Adrenal gland (tissue), 12 donors: ENCODE measurements around the gene UVRAG. TPM values are rescaled to one million over a fixed set of nuclear protein-coding genes. Genes with fewer than 3 reads are reported as not detected.

Experiments
- DNase-seq, 7 donors: peaks; one replicate each; pipeline ENCODE4 v3.0.0-alpha.2; 2019 to 2020
- H3K27ac ChIP-seq, 5 donors: fragments of 200-600 bp; sonication (generic) in 4 of 5; 1 replicate in 3 of 5; 2 replicates in 2 of 5; pipeline versions ENCODE4 v1.5.1 to v1.8.0; 2016 to 2020; ENCODE audit warnings: mild to moderate bottlenecking in 1 of 5
- H3K27me3 ChIP-seq: fragments of 200-600 bp; 2 replicates; pipeline ENCODE4 v1.8.0; 2021
- H3K36me3 ChIP-seq, 2 donors: fragments of 200-600 bp; replicated peaks in 1 of 2; 1 replicate in 1 of 2; 2 replicates in 1 of 2; pipeline versions ENCODE4 v1.5.1 to v1.8.0; 2018 to 2022
- H3K4me1 ChIP-seq, 2 donors: fragments of 200-600 bp; replicated peaks in 1 of 2; 1 replicate in 1 of 2; 2 replicates in 1 of 2; pipeline versions ENCODE4 v1.5.1 to v1.8.0; 2018 to 2021
- H3K4me3 ChIP-seq, 4 donors: fragments of 200-600 bp; sonication (generic) in 3 of 4; one replicate each; pipeline ENCODE4 v1.5.1; 2016 to 2018
- H3K9me3 ChIP-seq, 3 donors: fragments of 200-600 bp; sonication (generic) in 1 of 3; replicated peaks in 1 of 3; 1 replicate in 2 of 3; 2 replicates in 1 of 3; pipeline versions ENCODE4 v1.5.1 to v1.8.0; 2016 to 2021
- POLR2A ChIP-seq, 2 donors: fragments of 450-650 bp; IDR thresholded peaks; one replicate each; pipeline ENCODE4 v1.6.1; 2017; ENCODE audit warnings: antibody characterized with exemption in 2 of 2, mild to moderate bottlenecking in 2 of 2, moderate library complexity in 1 of 2
- WGBS, 4 donors: extraction: QIAGEN DNeasy Blood & Tissue Kit in 2 of 4; methylation state at CpG; one replicate each; pipeline versions ENCODE4 v1.1.5 to v1.1.7; 2013 to 2017; 5-methylcytosine and 5-hydroxymethylcytosine counted together
- intact Hi-C, 2 donors: fragments of 100-400 bp; cut with DNase I; formaldehyde crosslinking; loops; one replicate each; pipeline versions ENCODE4 v1.14.1 to v1.15.0; 2022 to 2023
- polyA plus RNA-seq, 3 donors: library from polyadenylated mRNA; stranded (reverse); fragments of 200-250 nt in 2 of 3; fragments of 350-450 nt in 1 of 3; fragmentation: Illumina TruSeq in 1 of 3; extraction: RNeasy Lipid Tissue Mini Kit (QIAGEN cat#74804) in 1 of 3; gene quantifications; one replicate each; pipeline ENCODE4 v1.2.3, GENCODE V29; 2013 to 2014
- total RNA-seq, 9 donors: library from RNA; depleted of rRNA in 4 of 9; stranded (reverse); fragments of >200 nt in 4 of 9; fragments of 120-200 nt in 1 of 9; fragmentation: NEBNext Ultra II Directional in 1 of 9; extraction: Animal tissue kit (Norgen Biotek cat#: 25700) in 1 of 9; gene quantifications; one replicate each; pipeline versions ENCODE4 v1.1.0 to v1.2.4, GENCODE V29; 2013 to 2023
- TF ChIP-seq, protein P1 (sequence below), 6 experiments: fragments of 450-650 bp in 4 of 6; fragments of 200-600 bp in 2 of 6; sonication (generic) in 1 of 6; IDR thresholded peaks; 1 replicate in 5 of 6; 2 replicates in 1 of 6; pipeline versions ENCODE4 v1.5.1 to v1.8.0; 2016 to 2021; ENCODE audit warnings: antibody characterized with exemption in 6 of 6, mild to moderate bottlenecking in 2 of 6, moderate library complexity in 1 of 6
- donor health status: healthy with polysubstance abuse.
- donor health status: Bipolar disorder and iron deficiency.
- donor health status: DM: yes; HTN: yes; CAD: no.
- donor health status: DM: no; HTN: no; CAD: no.
- donor health status: DM: no; HTN: no; CAD: no.
- donor health status: DM: yes; HTN: yes; CAD: no.

The UVRAG gene
- total and polyA plus RNA-seq, 12 donors, result 10.9 to 61.4 (median 28.5) TPM

- Histone ChIP-seq H3K27me3 (no peaks in the 10 kb centered on the region), H3K4me3 (no peak overlapping the region), H3K4me1 (peaks cover under 1 to 13% of the 10 kb centered on the region in 2 donors), H3K36me3 (no peaks in the 10 kb centered on the region), H3K27ac (peak overlapping the region in 1 of 5 donors; percentile 40), H3K9me3 (no peaks in the 10 kb centered on the region)
- peak in 1 of 7 donors; percentile 5 for DNase-seq
- TF ChIP-seq, protein P1, sequence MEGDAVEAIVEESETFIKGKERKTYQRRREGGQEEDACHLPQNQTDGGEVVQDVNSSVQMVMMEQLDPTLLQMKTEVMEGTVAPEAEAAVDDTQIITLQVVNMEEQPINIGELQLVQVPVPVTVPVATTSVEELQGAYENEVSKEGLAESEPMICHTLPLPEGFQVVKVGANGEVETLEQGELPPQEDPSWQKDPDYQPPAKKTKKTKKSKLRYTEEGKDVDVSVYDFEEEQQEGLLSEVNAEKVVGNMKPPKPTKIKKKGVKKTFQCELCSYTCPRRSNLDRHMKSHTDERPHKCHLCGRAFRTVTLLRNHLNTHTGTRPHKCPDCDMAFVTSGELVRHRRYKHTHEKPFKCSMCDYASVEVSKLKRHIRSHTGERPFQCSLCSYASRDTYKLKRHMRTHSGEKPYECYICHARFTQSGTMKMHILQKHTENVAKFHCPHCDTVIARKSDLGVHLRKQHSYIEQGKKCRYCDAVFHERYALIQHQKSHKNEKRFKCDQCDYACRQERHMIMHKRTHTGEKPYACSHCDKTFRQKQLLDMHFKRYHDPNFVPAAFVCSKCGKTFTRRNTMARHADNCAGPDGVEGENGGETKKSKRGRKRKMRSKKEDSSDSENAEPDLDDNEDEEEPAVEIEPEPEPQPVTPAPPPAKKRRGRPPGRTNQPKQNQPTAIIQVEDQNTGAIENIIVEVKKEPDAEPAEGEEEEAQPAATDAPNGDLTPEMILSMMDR (IDR thresholded peaks at IDR 0.05), result no peak
- TF ChIP-seq POLR2A (IDR thresholded peaks at IDR 0.05), result no peak
- intact Hi-C loops, result no loop called here
- 25 to 48% (median 38%) methylated on average over 2 of the region's 2 CpGs for WGBS, 4 donors
Measured at GRCh38 chr11:75919525-75919924, 104.5 kb downstream of the UVRAG start.

DNA sequence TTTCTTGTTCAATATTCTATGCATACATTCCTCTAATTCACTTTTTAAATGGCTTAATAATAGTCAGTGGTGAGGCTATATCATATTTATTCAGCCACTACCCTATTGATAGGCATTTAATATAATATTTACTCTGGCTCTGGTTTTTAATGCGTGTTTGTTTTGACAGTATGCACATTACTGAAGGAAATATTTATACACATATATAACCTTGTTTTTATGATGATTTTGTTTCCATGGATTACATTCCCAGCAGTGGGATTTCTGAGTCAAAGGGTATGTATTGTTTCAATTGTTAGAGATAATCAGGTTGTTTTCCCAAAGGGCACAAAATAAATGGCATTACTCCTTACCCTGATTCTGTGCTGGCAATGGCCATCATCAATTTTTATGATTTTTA is 105.8 kb downstream of the UVRAG start:
- no peak overlapping the region for H3K27ac ChIP-seq
- DNase-seq, result no peak
- H3K9me3 ChIP-seq, result no peaks in the 10 kb centered on the region
- no peaks in the 10 kb centered on the region for H3K36me3 ChIP-seq
- H3K4me1 ChIP-seq, result peaks cover 8 to 25% of the 10 kb centered on the region in 2 donors
- 87 to 98% (median 91%) methylated on average over 1 of the region's 1 CpG for WGBS, 4 donors
- no peak overlapping the region for H3K4me3 ChIP-seq
- intact Hi-C loops, result no loop called here
- no peaks in the 10 kb centered on the region for H3K27me3 ChIP-seq
- TF ChIP-seq, protein P1 (IDR thresholded peaks at IDR 0.05), result no peak
- TF ChIP-seq POLR2A (IDR thresholded peaks at IDR 0.05), result no peak

GRCh38 chr11:75921808-75922207 is 106.8 kb downstream of the UVRAG start:
- 76 to 88% (median 84%) methylated on average over 3 of the region's 3 CpGs for WGBS, 4 donors
- no peak for DNase-seq
- no peaks in the 10 kb centered on the region for H3K9me3 ChIP-seq
- no peaks in the 10 kb centered on the region for H3K36me3 ChIP-seq
- H3K4me1 ChIP-seq, result peaks cover 8 to 25% of the 10 kb centered on the region in 2 donors
- no peak overlapping the region for H3K27ac ChIP-seq
- TF ChIP-seq, protein P1 (IDR thresholded peaks at IDR 0.05), result no peak
- TF ChIP-seq POLR2A (IDR thresholded peaks at IDR 0.05), result no peak
- no peaks in the 10 kb centered on the region for H3K27me3 ChIP-seq
- intact Hi-C loops, result no loop called here
- H3K4me3 ChIP-seq, result no peak overlapping the region

DNA sequence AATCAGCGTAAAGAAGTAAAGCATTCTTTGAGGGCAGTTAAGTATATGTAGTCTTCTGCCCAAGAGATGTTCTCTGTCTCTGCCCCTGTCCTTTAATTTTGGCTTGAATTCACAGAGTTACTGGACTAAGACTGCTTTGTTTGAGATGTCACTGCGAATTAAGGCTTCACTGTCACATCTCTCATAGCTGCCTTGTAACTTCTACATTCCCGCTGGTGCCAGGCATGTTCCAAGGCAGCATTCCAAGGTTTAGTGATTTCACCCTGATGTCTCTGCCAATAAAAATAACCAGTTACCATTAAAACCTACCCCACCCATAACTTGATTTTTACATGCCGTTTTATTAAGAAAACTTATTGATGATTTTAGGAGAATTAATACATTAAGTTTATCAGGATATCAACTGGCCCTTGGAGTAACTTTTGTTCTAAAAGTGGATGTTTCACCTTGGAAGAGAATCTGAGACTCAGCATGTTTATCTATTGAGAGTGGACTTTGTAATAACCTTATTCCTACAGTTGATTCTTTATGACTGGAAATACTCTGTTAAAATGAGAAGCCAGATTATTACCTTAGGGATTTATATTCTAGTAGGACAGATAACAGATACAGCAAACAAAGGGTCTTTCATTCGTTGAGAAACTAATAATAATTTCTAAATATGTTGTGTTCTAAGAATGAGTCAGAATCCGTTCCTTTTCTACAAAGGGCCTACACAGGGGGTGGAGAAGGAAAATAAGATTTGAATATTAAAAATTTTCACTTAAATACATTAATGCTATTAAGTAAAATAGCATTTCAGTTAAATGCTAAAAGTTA is 110.2 kb downstream of the UVRAG start:
- intact Hi-C loops, result no loop called here
- Histone ChIP-seq H3K4me3 (no peak overlapping the region), H3K27ac (peak overlapping the region in 1 of 5 donors; percentile 15)

More for the DNA sequence above, 110.2 kb downstream of the UVRAG start:
- Histone ChIP-seq H3K36me3 (no peaks in the 10 kb centered on the region), H3K9me3 (no peaks in the 10 kb centered on the region), H3K27me3 (no peaks in the 10 kb centered on the region), H3K4me1 (peaks cover 8 to 12% of the 10 kb centered on the region in 2 donors)
- WGBS, 4 donors, result 39 to 45% (median 41%) methylated on average over 6 of the region's 6 CpGs
- TF ChIP-seq, protein P1 (IDR thresholded peaks at IDR 0.05), result no peak
- TF ChIP-seq POLR2A (IDR thresholded peaks at IDR 0.05), result no peak
- peak in 4 of 7 donors; percentile 14 to 53 (median 31) for DNase-seq
